ENCODE measurements around the gene ARF3.
A peak's percentile ranks its signal among the peaks of the same experiment; 100 is the strongest.

Gene ARF3

GRCh38 chr12:48957141-48958048 lies at the start of gene ARF3:
ARF3 (minus strand) TSS chr12:48957487; CDS start chr12:48941095, 16,392 bp downstream.
- peak; percentile 92 for DNase-seq (ENCODE audit: low spot score)

GRCh38 chr12:49000346-49000745 lies 43.1 kb upstream of the ARF3 start:
- DNase-seq (ENCODE audit: low spot score): no peak

- no peak for DNase-seq (ENCODE audit: low spot score)
Observed at GRCh38 chr12:48999371-49000131, 42.3 kb upstream of the ARF3 start, which contains the start of gene DDN. DDN (minus strand) TSS chr12:48999375; CDS start chr12:48999287, 88 bp downstream.

GRCh38 chr12:48998497-48999353 lies 41.4 kb upstream of the ARF3 start:
- no peak for DNase-seq (ENCODE audit: low spot score)

GRCh38 chr12:48997719-48998496 lies 40.6 kb upstream of the ARF3 start:
- DNase-seq (ENCODE audit: low spot score): no peak

- peak; percentile 58 for DNase-seq (ENCODE audit: low spot score)
Observed at GRCh38 chr12:48996794-48997718, 39.8 kb upstream of the ARF3 start.

GRCh38 chr12:48995086-48995879 lies 38.0 kb upstream of the ARF3 start:
- DNase-seq (ENCODE audit: low spot score): no peak

- no peak for DNase-seq (ENCODE audit: low spot score)
Observed at GRCh38 chr12:48994224-48995085, 37.2 kb upstream of the ARF3 start.

GRCh38 chr12:48993787-48994186 lies 36.5 kb upstream of the ARF3 start:
- no peak for DNase-seq (ENCODE audit: low spot score)

- DNase-seq (ENCODE audit: low spot score): no peak
Observed at GRCh38 chr12:48991247-48992050, 34.2 kb upstream of the ARF3 start.

- DNase-seq (ENCODE audit: low spot score): no peak
Observed at GRCh38 chr12:48990552-48990951, 33.3 kb upstream of the ARF3 start.

GRCh38 chr12:48988030-48988649 lies 30.9 kb upstream of the ARF3 start:
- DNase-seq (ENCODE audit: low spot score): peak; percentile 72

GRCh38 chr12:48986720-48987291 lies 29.5 kb upstream of the ARF3 start:
- DNase-seq (ENCODE audit: low spot score): no peak

GRCh38 chr12:48985901-48986300 lies 28.6 kb upstream of the ARF3 start:
- DNase-seq (ENCODE audit: low spot score): no peak

GRCh38 chr12:48985475-48985897 lies 28.2 kb upstream of the ARF3 start:
- no peak for DNase-seq (ENCODE audit: low spot score)

GRCh38 chr12:48982397-48983080 lies 25.3 kb upstream of the ARF3 start:
- no peak for DNase-seq (ENCODE audit: low spot score)

All from CD4-positive, alpha-beta T cell treated with Interleukin-15 for 4 hours (primary cell).